Esophagus muscularis mucosa (tissue), 4 donors: ENCODE results near the gene SH3D21. TPM values are rescaled to one million over a fixed set of nuclear protein-coding genes. Genes with fewer than 3 reads are reported as not detected.
A peak's percentile ranks its signal among the peaks of the same experiment; 100 is the strongest.

Source experiments
- DNase-seq: peaks from one replicate; pipeline ENCODE4 v3.0.0-alpha.2; 2017; ENCODE audit errors: extremely low spot score
- H3K27ac ChIP-seq, 4 donors: fragments of 200-600 bp; sonication (generic); replicated peaks in 1 of 4; 1 replicate in 3 of 4; 2 replicates in 1 of 4; pipeline ENCODE4 v1.5.1; 2016 to 2019; ENCODE audit warnings: mild to moderate bottlenecking in 1 of 4
- H3K27me3 ChIP-seq, 4 donors: fragments of 200-600 bp; sonication (generic); one replicate each; pipeline versions ENCODE4 v1.5.1 to v1.6.0; 2016 to 2019
- H3K36me3 ChIP-seq, 4 donors: fragments of 200-600 bp; sonication (generic); one replicate each; pipeline ENCODE4 v1.5.1; 2016 to 2019
- H3K4me1 ChIP-seq, 4 donors: fragments of 200-600 bp; sonication (generic); one replicate each; pipeline ENCODE4 v1.5.1; 2016 to 2019
- H3K4me3 ChIP-seq, 4 donors: fragments of 200-600 bp; sonication (generic); 1 replicate in 2 of 4; 2 replicates in 2 of 4; pipeline ENCODE4 v1.5.1; 2016 to 2019; ENCODE audit warnings: mild to moderate bottlenecking in 4 of 4, moderate library complexity in 1 of 4
- H3K9me3 ChIP-seq, 4 donors: fragments of 200-600 bp; sonication (generic); 1 replicate in 3 of 4; 2 replicates in 1 of 4; pipeline ENCODE4 v1.5.1; 2016 to 2019
- CTCF ChIP-seq, 3 experiments: fragments of 200-600 bp in 2 of 3; fragments of 450-650 bp in 1 of 3; sonication (generic) in 2 of 3; IDR thresholded peaks; one replicate each; pipeline ENCODE4 v1.5.1; 2017 to 2019; ENCODE audit warnings: antibody characterized with exemption in 3 of 3, mild to moderate bottlenecking in 2 of 3, moderate library complexity in 1 of 3
- EP300 ChIP-seq: sonication (generic); formaldehyde crosslinking; IDR thresholded peaks from one replicate; pipeline ENCODE4 v1.6.1; 2017; ENCODE audit warnings: antibody characterized with exemption
- POLR2A ChIP-seq: fragments of 450-650 bp; IDR thresholded peaks from one replicate; pipeline ENCODE4 v1.6.1; 2017; ENCODE audit warnings: antibody characterized with exemption, moderate library complexity, mild to moderate bottlenecking, low read depth
- POLR2AphosphoS5 ChIP-seq, 2 donors: sonication (generic); formaldehyde crosslinking; IDR thresholded peaks; one replicate each; pipeline ENCODE4 v1.6.1; 2017; ENCODE audit warnings: antibody characterized with exemption in 2 of 2
- WGBS: methylation state at CpG from one replicate; pipeline ENCODE4 v1.1.5; 2018; 5-methylcytosine and 5-hydroxymethylcytosine counted together
- intact Hi-C: fragments of 100-400 bp; cut with DNase I; formaldehyde crosslinking; loops from one replicate; pipeline ENCODE4 v1.15.1; 2023
- total RNA-seq, 4 donors: library from RNA; depleted of rRNA; stranded (reverse); fragments of >200 nt; gene quantifications; one replicate each; pipeline versions ENCODE4 v1.1.0 to v1.2.1, GENCODE V29; 2016

Gene SH3D21
- total RNA-seq, 4 donors from 2014 or later: 0.26 to 2.0 (median 1.1) TPM

- WGBS: 41% methylated on average over 8 of the region's 9 CpGs
- peaks cover 34 to 51% (median 45%) of the 10 kb centered on the region in 4 donors for H3K4me1 ChIP-seq
- no peak for DNase-seq
- H3K27me3 ChIP-seq: no peaks in the 10 kb centered on the region
- peak overlapping the region; percentile 70 to 92 (median 84) for H3K4me3 ChIP-seq
- H3K27ac ChIP-seq: peak overlapping the region; percentile 79 to 92 (median 90)
- TF ChIP-seq CTCF (IDR thresholded peaks at IDR 0.05) (no peak), EP300 (no peak), POLR2A (no peak), POLR2AphosphoS5 (IDR thresholded peaks at IDR 0.05) (no peak)
- intact Hi-C loops: no loop called here
- no peaks in the 10 kb centered on the region for H3K9me3 ChIP-seq
- peaks cover 0 to 7% (median 2%) of the 10 kb centered on the region in 4 donors for H3K36me3 ChIP-seq
Measured at GRCh38 chr1:36324353-36324703, 18.2 kb downstream of the SH3D21 start.

GRCh38 chr1:36326499-36326898 lies 20.3 kb downstream of the SH3D21 start:
- Histone ChIP-seq H3K36me3 (peaks cover 0 to 7% (median 2%) of the 10 kb centered on the region in 4 donors), H3K9me3 (no peaks in the 10 kb centered on the region), H3K4me3 (no peak overlapping the region), H3K4me1 (peaks cover 27 to 48% (median 36%) of the 10 kb centered on the region in 4 donors), H3K27ac (no peak overlapping the region), H3K27me3 (no peaks in the 10 kb centered on the region)
- intact Hi-C loops: no loop called here
- no peak for TF ChIP-seq POLR2AphosphoS5 (IDR thresholded peaks at IDR 0.05)
- TF ChIP-seq POLR2A: no peak
- no peak for TF ChIP-seq CTCF (IDR thresholded peaks at IDR 0.05)
- TF ChIP-seq EP300: no peak
- WGBS: 65% methylated on average over 4 of the region's 6 CpGs
- no peak for DNase-seq

GRCh38 chr1:36327421-36328087 lies 21.4 kb downstream of the SH3D21 start:
- Histone ChIP-seq H3K27me3 (no peaks in the 10 kb centered on the region), H3K4me1 (peaks cover 20 to 37% (median 25%) of the 10 kb centered on the region in 4 donors), H3K27ac (no peak overlapping the region), H3K4me3 (no peak overlapping the region), H3K9me3 (no peaks in the 10 kb centered on the region), H3K36me3 (no peaks in the 10 kb centered on the region)
- TF ChIP-seq POLR2A (no peak), EP300 (no peak), POLR2AphosphoS5 (IDR thresholded peaks at IDR 0.05) (no peak), CTCF (IDR thresholded peaks at IDR 0.05) (no peak)
- intact Hi-C loops: no loop called here
- 94% methylated on average over 9 of the region's 9 CpGs for WGBS
- no peak for DNase-seq

- H3K36me3 ChIP-seq: no peaks in the 10 kb centered on the region
- H3K4me1 ChIP-seq: peaks cover 19 to 32% (median 21%) of the 10 kb centered on the region in 4 donors
- no peak overlapping the region for H3K27ac ChIP-seq
- no peaks in the 10 kb centered on the region for H3K27me3 ChIP-seq
- TF ChIP-seq POLR2A: no peak
- TF ChIP-seq CTCF (IDR thresholded peaks at IDR 0.05): no peak
- no peak for TF ChIP-seq EP300
- no peak for TF ChIP-seq POLR2AphosphoS5 (IDR thresholded peaks at IDR 0.05)
- no peaks in the 10 kb centered on the region for H3K9me3 ChIP-seq
- 92% methylated on average over 4 of the region's 6 CpGs for WGBS
- no peak for DNase-seq
- no peak overlapping the region for H3K4me3 ChIP-seq
- intact Hi-C loops: no loop called here
Measured at GRCh38 chr1:36328088-36328480, 21.9 kb downstream of the SH3D21 start.

GRCh38 chr1:36328713-36329112 lies 22.5 kb downstream of the SH3D21 start:
- 75% methylated on average over 5 of the region's 6 CpGs for WGBS
- intact Hi-C loops: no loop called here

More at GRCh38 chr1:36328713-36329112, 22.5 kb downstream of the SH3D21 start:
- no peak overlapping the region for H3K27ac ChIP-seq
- H3K4me3 ChIP-seq: no peak overlapping the region
- peaks cover 16 to 29% (median 21%) of the 10 kb centered on the region in 4 donors for H3K4me1 ChIP-seq
- no peaks in the 10 kb centered on the region for H3K36me3 ChIP-seq
- no peaks in the 10 kb centered on the region for H3K27me3 ChIP-seq
- H3K9me3 ChIP-seq: no peaks in the 10 kb centered on the region
- no peak for TF ChIP-seq POLR2A
- TF ChIP-seq POLR2AphosphoS5 (IDR thresholded peaks at IDR 0.05): peak; percentile 18 to 26
- TF ChIP-seq CTCF (IDR thresholded peaks at IDR 0.05): no peak
- no peak for TF ChIP-seq EP300
- DNase-seq: no peak
